Nephron (organoid): ENCODE data around the gene ATP6V0A4.

Experiments used
- H3K27ac Mint-ChIP-seq, 3 experiments: 2 replicates each; pipeline ENCODE4 v1.8.0; 2020; ENCODE audit warnings: mixed read lengths in 3 of 3, mild to moderate bottlenecking in 2 of 3, moderate library complexity in 1 of 3
- H3K27me3 Mint-ChIP-seq: 2 replicates; pipeline ENCODE4 v1.8.0; 2021; ENCODE audit warnings: low read depth, mild to moderate bottlenecking, moderate library complexity, mixed read lengths
- H3K36me3 Mint-ChIP-seq: 2 replicates; pipeline ENCODE4 v1.8.0; 2020; ENCODE audit warnings: low read depth, mixed read lengths
- H3K4me1 Mint-ChIP-seq: 2 replicates; pipeline ENCODE4 v1.8.0; 2020; ENCODE audit warnings: mixed read lengths
- H3K4me3 Mint-ChIP-seq, 3 experiments: 2 replicates each; pipeline ENCODE4 v1.8.0; 2020; ENCODE audit warnings: mild to moderate bottlenecking in 3 of 3, mixed read lengths in 3 of 3, moderate library complexity in 2 of 3
- H3K9me3 Mint-ChIP-seq: 2 replicates; pipeline ENCODE4 v1.8.0; 2020; ENCODE audit warnings: mixed read lengths
- CTCF ChIP-seq, 3 experiments: fragments of 200-600 bp; sonication (generic); IDR thresholded peaks; one replicate each; pipeline ENCODE4 v1.5.0; 2021; ENCODE audit warnings: antibody characterized with exemption in 3 of 3; ENCODE audit not compliant: unreplicated experiment in 3 of 3

Gene ATP6V0A4

GRCh38 chr7:138837627-138838026 lies 39.6 kb upstream of the ATP6V0A4 start:
- H3K27ac Mint-ChIP-seq: peak overlapping the region; percentile 20 to 60 (median 44)
- no peaks in the 10 kb centered on the region for H3K9me3 Mint-ChIP-seq
- peaks cover 22% of the 10 kb centered on the region for H3K4me1 Mint-ChIP-seq
- H3K4me3 Mint-ChIP-seq: peak overlapping the region in 1 of 3 experiments; percentile 24
- peaks cover 64% of the 10 kb centered on the region for H3K36me3 Mint-ChIP-seq
- H3K27me3 Mint-ChIP-seq: no peaks in the 10 kb centered on the region
- no peak for TF ChIP-seq CTCF (IDR thresholded peaks at IDR 0.05; ENCODE audit: unreplicated experiment in 3 of 3)

- peaks cover 3% of the 10 kb centered on the region for H3K9me3 Mint-ChIP-seq
- no peaks in the 10 kb centered on the region for H3K27me3 Mint-ChIP-seq
- peaks cover 22% of the 10 kb centered on the region for H3K4me1 Mint-ChIP-seq
- H3K4me3 Mint-ChIP-seq: no peak overlapping the region
- no peak overlapping the region for H3K27ac Mint-ChIP-seq
- TF ChIP-seq CTCF (IDR thresholded peaks at IDR 0.05; ENCODE audit: unreplicated experiment in 3 of 3): no peak
- peaks cover 59% of the 10 kb centered on the region for H3K36me3 Mint-ChIP-seq
Observed at GRCh38 chr7:138835087-138835486, 37.1 kb upstream of the ATP6V0A4 start.

GRCh38 chr7:138834583-138834982 lies 36.6 kb upstream of the ATP6V0A4 start:
- no peaks in the 10 kb centered on the region for H3K27me3 Mint-ChIP-seq
- peaks cover 56% of the 10 kb centered on the region for H3K36me3 Mint-ChIP-seq
- no peak overlapping the region for H3K4me3 Mint-ChIP-seq
- H3K9me3 Mint-ChIP-seq: peaks cover 5% of the 10 kb centered on the region
- no peak for TF ChIP-seq CTCF (IDR thresholded peaks at IDR 0.05; ENCODE audit: unreplicated experiment in 3 of 3)
- H3K27ac Mint-ChIP-seq: no peak overlapping the region
- peaks cover 22% of the 10 kb centered on the region for H3K4me1 Mint-ChIP-seq

GRCh38 chr7:138833596-138833995 lies 35.6 kb upstream of the ATP6V0A4 start:
- Mint-ChIP-seq H3K9me3 (peaks cover 5% of the 10 kb centered on the region), H3K36me3 (peaks cover 47% of the 10 kb centered on the region), H3K4me3 (no peak overlapping the region), H3K4me1 (peaks cover 13% of the 10 kb centered on the region), H3K27me3 (no peaks in the 10 kb centered on the region), H3K27ac (no peak overlapping the region)
- TF ChIP-seq CTCF (IDR thresholded peaks at IDR 0.05; ENCODE audit: unreplicated experiment in 3 of 3): no peak

GRCh38 chr7:138832966-138833365 lies 35.0 kb upstream of the ATP6V0A4 start:
- H3K4me1 Mint-ChIP-seq: peaks cover 7% of the 10 kb centered on the region
- peaks cover 5% of the 10 kb centered on the region for H3K9me3 Mint-ChIP-seq
- H3K27me3 Mint-ChIP-seq: no peaks in the 10 kb centered on the region
- no peak for TF ChIP-seq CTCF (IDR thresholded peaks at IDR 0.05; ENCODE audit: unreplicated experiment in 3 of 3)
- no peak overlapping the region for H3K27ac Mint-ChIP-seq
- peaks cover 41% of the 10 kb centered on the region for H3K36me3 Mint-ChIP-seq
- H3K4me3 Mint-ChIP-seq: no peak overlapping the region

- Mint-ChIP-seq H3K27me3 (no peaks in the 10 kb centered on the region), H3K4me1 (no peaks in the 10 kb centered on the region), H3K4me3 (no peak overlapping the region), H3K36me3 (peaks cover 17% of the 10 kb centered on the region), H3K27ac (no peak overlapping the region), H3K9me3 (peaks cover 19% of the 10 kb centered on the region)
- TF ChIP-seq CTCF (IDR thresholded peaks at IDR 0.05; ENCODE audit: unreplicated experiment in 3 of 3): no peak
Observed at GRCh38 chr7:138829335-138829734, 31.3 kb upstream of the ATP6V0A4 start.
